NCI-H1092 (cell line): ENCODE data around the gene ANP32A.
"Not testable (repeated sequence)": the region's sequence is repeated elsewhere in the genome, so short reads cannot be mapped to it uniquely, and the experiment has no call there.

Experiments
- DNase-seq: peaks from one replicate; lab custom pipeline; 2025; lab: John Stamatoyannopoulos, UW

Gene ANP32A

DNA sequence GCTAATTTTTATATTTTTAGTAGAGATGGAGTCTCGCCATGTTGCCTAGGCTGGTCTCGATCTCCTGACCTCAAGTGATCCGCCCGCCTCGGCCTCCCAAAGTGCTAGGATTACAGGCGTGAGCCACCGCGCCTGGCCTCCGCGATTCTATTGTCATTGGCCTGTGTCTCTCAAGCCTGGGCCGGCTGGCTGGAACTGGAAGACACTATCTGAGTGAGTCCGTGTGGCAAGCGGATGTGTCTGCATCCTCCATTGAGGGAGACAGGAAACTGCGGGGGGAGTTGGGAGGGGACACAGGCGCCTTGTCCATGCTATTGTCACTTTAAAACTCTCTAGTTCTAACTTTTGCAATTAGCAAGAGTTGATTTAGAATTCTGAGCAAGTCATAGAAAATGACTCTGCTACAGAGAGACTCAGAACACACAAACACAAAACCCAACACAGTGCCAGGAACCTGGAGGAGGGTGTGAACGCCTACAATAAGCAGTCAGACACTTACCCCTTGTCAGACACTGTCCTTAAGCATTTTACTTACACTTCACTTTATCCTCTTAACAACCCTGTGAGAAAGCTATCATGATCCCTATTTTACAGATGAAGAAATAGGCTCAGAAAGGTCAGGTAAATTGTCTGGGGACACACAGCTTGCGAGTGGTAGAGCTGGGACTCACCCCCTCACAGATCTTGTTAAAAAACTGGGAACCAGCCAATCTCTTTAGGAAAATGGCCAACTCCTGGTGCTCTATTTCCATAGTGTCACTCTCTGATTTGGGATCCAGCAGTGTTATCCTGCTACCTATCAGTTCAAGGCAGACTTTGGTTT is 38.7 kb downstream of the ANP32A start:
- no peak for DNase-seq

DNA sequence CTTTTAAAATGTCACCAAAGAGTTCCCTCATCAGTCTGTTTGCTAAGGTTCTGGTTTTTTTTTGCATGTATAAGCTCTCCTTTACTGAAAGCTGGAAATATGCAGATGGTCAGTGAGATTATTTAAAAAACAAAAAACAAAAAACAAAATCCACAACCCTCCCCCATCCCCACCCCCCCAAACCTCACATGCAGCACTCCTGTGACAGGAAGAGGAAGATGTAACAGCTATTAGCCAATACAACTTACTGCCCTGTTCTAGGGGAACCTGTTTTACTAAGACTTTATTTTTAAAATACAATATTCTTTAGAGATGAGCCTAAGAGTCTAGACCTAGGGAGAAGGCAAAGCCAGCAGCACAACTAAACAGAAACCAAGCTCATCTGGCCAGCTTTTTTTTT is 39.5 kb downstream of the ANP32A start:
- DNase-seq: no peak

DNA sequence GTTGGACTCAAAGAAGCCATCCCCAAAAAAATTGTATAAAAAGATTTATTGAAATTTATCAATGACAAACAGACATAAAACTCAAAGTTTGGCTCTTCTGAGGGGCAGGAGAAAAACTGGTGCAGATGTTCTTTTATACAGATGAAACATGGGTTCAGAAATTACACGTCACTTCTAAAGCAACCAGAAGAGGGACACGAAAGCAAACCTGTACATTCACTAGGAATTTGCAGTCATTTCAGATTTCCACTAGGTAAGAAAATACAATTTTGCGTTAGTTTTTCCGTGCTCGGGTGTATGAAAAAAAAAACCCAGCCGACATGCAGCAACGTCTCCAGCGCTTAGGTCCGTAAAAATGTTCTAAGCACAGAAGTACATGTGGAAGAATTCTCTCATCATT is 41.8 kb downstream of the ANP32A start:
- no peak for DNase-seq

DNA sequence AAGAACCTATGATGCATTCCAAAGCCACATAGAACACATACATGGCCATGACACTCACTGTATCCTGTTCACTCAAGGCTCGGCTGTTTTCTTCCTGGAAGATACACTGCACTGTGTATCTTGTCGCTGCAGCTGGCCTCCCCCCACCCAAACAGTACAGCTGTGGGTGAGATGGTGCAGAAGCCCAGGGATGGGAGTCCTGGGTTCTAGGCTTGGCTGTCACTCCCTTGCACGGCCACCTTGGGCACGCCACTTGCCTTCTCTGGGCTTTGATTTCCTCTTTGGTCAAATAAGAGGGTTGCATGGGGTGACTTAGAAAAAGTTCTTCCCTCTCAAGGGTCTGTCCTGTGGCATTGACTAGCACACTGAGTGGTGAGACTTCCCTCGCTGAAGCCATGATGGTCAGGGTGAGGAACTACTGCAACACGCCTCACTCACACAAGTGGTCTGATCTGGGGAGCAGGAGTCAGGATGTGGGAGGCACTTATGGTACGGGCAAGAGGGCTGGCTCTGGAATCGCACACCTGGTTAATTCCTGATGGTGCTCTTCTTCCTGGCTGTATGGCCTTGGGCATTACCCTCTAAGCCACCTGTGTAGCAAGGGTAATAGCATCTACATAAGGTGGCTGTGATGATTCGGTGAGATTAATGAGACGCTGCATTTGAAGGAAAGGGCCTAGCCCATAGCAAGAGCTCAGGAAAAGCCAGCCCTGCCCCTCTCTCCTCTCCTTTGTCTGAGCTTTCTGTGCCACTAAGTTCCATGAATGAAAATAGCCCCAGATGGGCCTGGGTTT is 44.0 kb downstream of the ANP32A start:
- DNase-seq: no peak

- DNase-seq: no peak
These were observed 44.8 kb downstream of the ANP32A start for GRCh38 chr15:68775671-68776476.

DNA sequence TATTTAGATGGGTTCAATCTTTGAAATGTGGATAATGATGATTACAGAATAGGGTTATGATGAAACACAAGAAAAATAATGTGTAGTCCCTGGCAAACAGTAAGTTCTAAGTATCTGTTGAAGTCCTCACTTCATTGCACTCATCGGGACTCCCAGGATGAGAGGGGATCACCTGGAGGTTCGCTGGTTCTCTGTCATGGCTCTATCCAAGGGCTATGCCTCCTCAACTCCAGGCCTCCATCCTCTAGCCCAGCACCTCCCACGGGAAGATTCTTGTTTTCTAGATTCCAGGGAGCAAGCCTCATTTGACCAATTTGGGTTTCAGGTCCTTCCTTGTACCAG is 45.5 kb downstream of the ANP32A start:
- DNase-seq: no peak

DNA sequence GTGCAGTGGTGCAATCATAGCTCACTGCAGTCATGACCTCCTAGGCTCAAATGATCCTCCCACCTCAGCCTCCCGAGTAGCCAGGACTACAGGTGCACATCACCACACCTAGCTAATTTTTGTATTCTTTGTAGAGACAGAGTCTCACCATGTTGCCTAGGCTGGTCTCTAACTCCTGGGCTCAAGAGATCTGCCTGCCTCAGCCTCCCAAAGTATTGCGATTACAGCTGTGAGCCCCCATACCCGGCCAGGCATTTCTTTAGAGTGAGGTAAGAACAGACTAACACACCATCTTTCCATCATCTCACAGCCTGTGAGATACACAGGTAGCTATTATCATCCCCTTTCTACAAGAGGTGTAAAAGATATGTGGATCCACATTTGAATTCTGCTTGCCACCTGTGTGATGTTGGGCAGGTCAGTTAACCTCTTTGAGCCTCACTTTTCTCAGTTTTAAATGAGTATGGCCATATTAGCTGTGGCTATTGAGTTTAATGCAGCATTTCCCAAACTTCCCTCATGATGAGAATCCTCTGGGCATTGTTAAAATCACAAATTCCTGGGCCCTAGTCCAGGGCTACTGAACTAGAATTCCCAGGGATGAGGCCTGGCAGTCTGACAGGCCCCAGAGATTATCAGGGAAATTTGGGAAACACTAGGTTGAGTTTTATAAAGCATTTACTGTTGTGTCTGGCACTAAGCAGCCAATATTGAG is 46.0 kb downstream of the ANP32A start:
- no peak for DNase-seq

DNA sequence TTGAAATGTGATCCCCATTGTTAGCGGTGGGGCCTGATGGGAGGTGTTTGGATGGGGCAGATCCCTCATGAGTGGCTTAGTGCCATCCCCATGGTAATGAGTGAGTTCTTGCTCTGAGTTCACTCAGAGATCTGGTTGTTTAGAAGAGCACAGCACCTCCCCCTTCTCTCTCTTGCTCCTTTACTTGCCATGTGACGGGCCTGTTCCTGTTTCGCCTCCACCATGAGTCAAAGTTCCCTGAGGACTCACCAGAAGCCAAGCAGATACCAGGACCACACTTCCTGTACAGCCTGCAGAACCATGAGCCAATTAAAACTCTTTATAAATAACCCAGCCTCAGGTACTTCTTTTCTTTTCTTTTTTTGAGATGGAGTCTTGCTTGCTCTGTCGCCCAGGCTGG is 46.6 kb downstream of the ANP32A start:
- no peak for DNase-seq

DNA sequence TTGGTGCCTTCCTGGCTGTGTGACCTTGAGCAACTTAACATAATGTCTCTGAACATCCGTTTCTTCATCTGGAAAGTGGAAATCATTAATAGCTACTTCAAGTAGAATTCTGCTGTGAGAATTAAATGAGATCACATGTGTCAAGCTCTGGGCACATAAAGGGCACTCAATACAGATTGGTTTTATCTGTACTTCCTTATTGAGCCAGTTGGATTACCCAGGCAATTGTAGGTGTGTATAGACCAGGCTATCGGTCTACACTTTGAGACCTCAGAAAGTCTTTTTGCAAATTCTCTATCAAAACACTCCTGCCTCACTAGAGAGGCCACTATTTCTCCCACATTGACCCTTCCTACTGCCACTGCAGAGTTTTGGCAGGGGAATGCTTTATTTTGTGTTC is 47.7 kb downstream of the ANP32A start:
- no peak for DNase-seq

DNA sequence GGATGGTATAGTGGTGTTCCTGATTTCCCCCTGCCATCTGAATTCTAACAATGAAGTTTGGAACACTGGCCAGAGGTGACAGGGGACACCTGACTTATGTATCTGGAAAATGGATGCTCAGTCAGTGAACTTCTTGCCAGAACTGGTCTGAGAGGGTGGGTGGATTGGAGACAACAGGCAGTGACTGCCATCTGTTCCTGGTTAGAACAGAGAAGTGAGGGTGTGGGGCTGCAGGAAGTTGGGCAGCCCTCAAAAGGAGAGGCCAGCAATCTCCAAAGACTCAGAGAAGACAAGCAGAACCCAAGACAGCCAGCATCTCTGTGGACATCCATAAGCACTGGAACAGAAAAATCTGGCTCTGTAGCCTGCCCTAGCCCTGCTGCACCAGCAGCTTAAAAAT is 50.5 kb downstream of the ANP32A start:
- no peak for DNase-seq

GRCh38 chr15:68769702-68770101 is 51.0 kb downstream of the ANP32A start:
- DNase-seq: no peak

DNA sequence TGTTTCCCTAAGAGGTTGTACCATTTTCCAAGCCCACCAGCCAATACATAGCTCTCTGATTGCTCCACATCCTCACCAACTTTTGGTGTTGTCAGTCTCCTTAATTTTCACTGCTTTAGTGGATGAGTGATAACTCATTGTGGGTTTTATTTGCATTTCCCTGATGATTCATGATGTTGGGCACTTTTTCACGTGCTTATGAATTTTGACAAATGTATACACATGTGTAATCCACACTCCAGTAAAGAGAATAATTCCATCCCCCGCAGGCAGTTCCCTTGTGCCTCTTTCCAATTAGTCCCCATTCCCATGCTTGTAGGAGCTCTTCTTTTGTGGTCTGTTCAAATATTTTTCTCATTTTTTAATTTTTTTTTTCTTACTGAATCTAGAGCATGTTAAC is 52.4 kb downstream of the ANP32A start:
- no peak for DNase-seq

DNA sequence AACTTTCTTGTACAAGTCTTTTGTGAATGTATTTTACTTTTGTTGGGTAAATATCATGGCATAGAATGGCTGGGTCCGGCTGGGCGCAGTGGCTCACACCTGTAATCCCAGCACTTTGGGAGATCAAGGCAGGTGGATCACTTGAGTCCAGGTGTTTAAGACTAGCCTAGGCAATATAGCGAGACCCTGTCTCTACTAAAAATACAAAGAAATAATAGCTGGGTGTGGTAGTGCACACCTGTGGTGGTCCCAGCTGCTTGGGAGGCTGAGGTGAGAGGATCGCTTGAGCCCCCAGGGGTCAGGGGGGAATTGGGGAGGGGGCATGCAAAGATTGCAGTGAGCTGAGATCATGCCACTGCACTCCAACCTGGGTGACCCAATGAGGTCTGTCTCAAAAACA is 52.9 kb downstream of the ANP32A start:
- no peak for DNase-seq

- no peak for DNase-seq
These were observed 54.9 kb downstream of the ANP32A start for GRCh38 chr15:68765602-68766368.

DNA sequence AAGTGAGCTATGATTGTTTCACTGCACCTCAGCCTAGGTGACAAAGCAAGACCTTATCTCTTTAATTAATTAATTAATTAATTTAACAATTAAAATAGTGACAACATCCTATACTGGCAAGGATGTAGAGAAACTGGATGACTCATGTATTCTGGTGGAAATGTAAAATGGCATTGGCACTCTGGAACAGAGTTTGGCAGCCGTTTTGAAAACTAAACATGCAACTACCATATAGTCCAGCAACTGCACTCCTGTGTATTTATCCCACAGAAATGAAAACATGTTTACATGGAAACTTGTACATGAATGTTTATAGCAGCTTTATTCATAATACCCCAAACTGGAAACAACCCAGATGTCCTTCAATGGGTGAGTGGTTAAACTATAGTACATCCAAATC is 56.6 kb downstream of the ANP32A start:
- DNase-seq: no peak

DNA sequence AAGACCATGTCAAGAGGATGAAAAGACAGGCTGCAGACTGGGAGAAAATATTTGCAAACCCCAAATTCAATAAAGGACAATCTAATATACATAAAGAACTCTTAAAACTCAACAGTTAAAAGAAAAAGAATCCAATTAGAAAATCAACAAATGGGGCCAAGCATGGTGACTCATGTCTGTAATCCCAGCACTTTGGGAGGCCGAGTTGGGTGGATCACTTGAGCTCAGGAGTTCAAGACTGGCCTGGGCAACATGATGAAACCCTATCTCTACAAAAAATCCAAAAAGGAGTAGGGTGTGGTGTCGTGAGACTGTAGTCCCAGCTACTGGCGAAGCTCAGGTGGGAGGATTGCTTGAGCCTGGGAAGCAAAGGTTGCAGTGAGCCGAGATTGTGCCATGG is 57.6 kb downstream of the ANP32A start:
- no peak for DNase-seq

GRCh38 chr15:68759982-68760579 is 60.6 kb downstream of the ANP32A start:
- not testable (repeated sequence) for DNase-seq

DNA sequence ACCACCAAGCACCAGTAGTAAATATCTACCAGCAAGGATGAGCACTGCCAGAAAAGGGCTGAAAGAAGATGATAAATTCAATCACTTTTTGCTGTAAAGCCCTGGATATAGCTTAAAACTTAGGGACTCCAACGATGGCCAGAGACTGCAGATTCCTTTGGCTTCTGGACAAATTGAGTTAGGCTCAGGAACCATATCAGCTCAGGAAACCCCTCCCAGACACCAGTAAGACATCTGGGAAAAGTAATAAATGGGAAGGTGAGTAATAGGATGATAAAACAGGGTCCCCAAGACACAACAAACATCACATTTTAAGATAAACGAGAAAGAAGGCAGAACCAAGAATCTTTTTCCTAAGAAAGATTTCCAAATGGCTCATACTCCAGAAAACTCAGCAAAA is 65.0 kb downstream of the ANP32A start:
- DNase-seq: no peak

DNA sequence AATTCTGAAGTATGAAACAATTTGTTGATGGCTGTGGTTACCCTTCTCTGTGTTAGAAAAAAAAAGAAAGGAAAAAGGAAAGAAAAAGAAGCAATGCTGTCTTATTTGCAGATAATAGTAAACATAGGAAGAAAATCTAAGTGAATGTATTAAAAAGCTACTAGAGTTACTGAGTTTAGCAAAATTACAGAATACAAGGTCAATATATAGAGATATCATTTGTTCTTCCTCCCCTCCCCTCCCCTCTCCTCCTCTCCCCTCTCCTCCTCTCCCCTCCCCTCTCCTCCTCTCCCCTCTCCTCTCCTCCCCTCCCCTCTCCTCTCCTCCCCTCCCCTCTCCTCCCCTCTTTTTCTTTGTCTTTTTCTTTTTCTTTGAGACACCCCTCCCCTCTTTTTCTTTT is 69.1 kb downstream of the ANP32A start:
- DNase-seq: no peak

GRCh38 chr15:68749793-68750192 is 70.9 kb downstream of the ANP32A start:
- no peak for DNase-seq

- no peak for DNase-seq
These were observed 71.3 kb downstream of the ANP32A start for GRCh38 chr15:68749365-68749764.
